HCT116 (cell line): Measurements from ENCODE around the gene RASL11A. TPM values are rescaled to one million over a fixed set of nuclear protein-coding genes. Genes with fewer than 3 reads are reported as not detected.
A peak's percentile ranks its signal among the peaks of the same experiment; 100 is the strongest.

Experiments
- ATAC-seq: fragments of 200-7000 bp; cut with Tn5 transposase; 2 replicates; pipeline ENCODE4 v1.9.1; 2020; ENCODE audit warnings: mild to moderate bottlenecking, moderate library complexity
- BruUV-seq: library from RNA; stranded (reverse); fragments of 400-500 nt; replicated peaks from 2 replicates; lab custom pipeline; 2021; lab: Mats Ljungman, UMichigan
- CTCF ChIA-PET: fragments of 300-600 bp; sonication (Branson Sonifier 250); formaldehyde crosslinking; loops from one replicate; lab custom pipeline; 2021; ENCODE audit warnings: antibody characterized with exemption; lab: Charles Lee
- POLR2A ChIA-PET: fragments of 300-600, 350-600 bp; sonication (Branson Sonifier 250); formaldehyde crosslinking; loops from one replicate; lab custom pipeline; 2021; ENCODE audit warnings: antibody characterized with exemption; lab: Charles Lee
- RAD21 ChIA-PET, 2 experiments: fragments of 300-600 bp; sonication (Branson Sonifier 250); formaldehyde crosslinking; loops; one replicate each; lab custom pipeline; 2023; ENCODE audit warnings: low total read pairs in 2 of 2; ENCODE audit not compliant: uncharacterized antibody in 2 of 2, unreplicated experiment in 2 of 2, low non-redundant PET in 1 of 2; lab: Charles Lee
- DNase-seq: peaks from one replicate; pipeline ENCODE4 v3.0.0-alpha.2; 2010; ENCODE audit warnings: low read depth, low spot score
- H2AFZ ChIP-seq: fragments of 200-600 bp; shearing (Covaris generic), sonication (generic); 2 replicates; pipeline ENCODE4 v1.6.1; 2017; ENCODE audit warnings: low read depth, mixed run types, mixed read lengths, antibody characterized with exemption, low read length; ENCODE audit not compliant: poor library complexity, severe bottlenecking
- H3K27ac ChIP-seq: 2 replicates; pipeline ENCODE4 v1.5.1; 2012; ENCODE audit warnings: low read depth, low read length
- H3K27me3 ChIP-seq: fragments of 200-600 bp; sonication (generic); 2 replicates; pipeline ENCODE4 v1.6.1; 2016; ENCODE audit warnings: mixed run types, low read length, mixed read lengths; ENCODE audit not compliant: insufficient read depth
- H3K36me3 ChIP-seq, 2 experiments: fragments of 200-500 bp in 1 of 2; fragments of 200-600 bp in 1 of 2; sonication (Bioruptor generic) in 1 of 2; sonication (generic) in 1 of 2; 2 replicates each; pipeline versions ENCODE4 v1.5.1 to v1.6.1; 2014 to 2016; ENCODE audit warnings: low read length in 2 of 2, inconsistent platforms in 1 of 2, mixed read lengths in 1 of 2, mixed run types in 1 of 2; ENCODE audit not compliant: insufficient read depth in 2 of 2, control insufficient read depth in 1 of 2
- H3K4me1 ChIP-seq, 2 experiments: fragments of 200-600 bp in 1 of 2; sonication (generic) in 1 of 2; 2 replicates each; pipeline versions ENCODE4 v1.5.1 to v1.6.1; 2012 to 2017; ENCODE audit warnings: low read length in 2 of 2, inconsistent platforms in 1 of 2, mild to moderate bottlenecking in 1 of 2, mixed read lengths in 1 of 2, mixed run types in 1 of 2, moderate library complexity in 1 of 2; ENCODE audit not compliant: insufficient read depth in 2 of 2, control insufficient read depth in 1 of 2
- H3K4me2 ChIP-seq: fragments of 200-600 bp; sonication (generic); 2 replicates; pipeline ENCODE4 v1.6.1; 2017; ENCODE audit warnings: mixed run types, low read length, mixed read lengths
- H3K4me3 ChIP-seq, 2 experiments: fragments of 200-600 bp in 1 of 2; sonication (generic) in 1 of 2; replicated peaks in 1 of 2; 2 replicates each; pipeline ENCODE4 v1.5.1; 2011 to 2016; ENCODE audit warnings: low read length in 2 of 2, control low read depth in 1 of 2, low read depth in 1 of 2, mild to moderate bottlenecking in 1 of 2, mixed read lengths in 1 of 2, mixed run types in 1 of 2
- H3K79me2 ChIP-seq: fragments of 200-600 bp; sonication (generic); 2 replicates; pipeline ENCODE4 v1.6.1; 2017; ENCODE audit warnings: mild to moderate bottlenecking, mixed run types, low read length, moderate library complexity, mixed read lengths; ENCODE audit not compliant: insufficient read depth
- H3K9ac ChIP-seq: fragments of 200-600 bp; sonication (generic); 2 replicates; pipeline ENCODE4 v1.6.1; 2016; ENCODE audit warnings: low read length, mixed read lengths
- H3K9me2 ChIP-seq: fragments of 200-600 bp; sonication (generic), shearing (Covaris generic); 2 replicates; pipeline ENCODE4 v1.6.1; 2017; ENCODE audit warnings: mixed run types, mild to moderate bottlenecking, moderate library complexity; ENCODE audit not compliant: insufficient read depth
- H3K9me3 ChIP-seq, 2 experiments: fragments of 200-500 bp in 1 of 2; fragments of 200-600 bp in 1 of 2; sonication (Bioruptor generic) in 1 of 2; sonication (generic) in 1 of 2; 2 replicates each; pipeline ENCODE4 v1.6.1; 2014 to 2017; ENCODE audit warnings: low read length in 2 of 2, mixed read lengths in 2 of 2, inconsistent platforms in 1 of 2, low read depth in 1 of 2, mild to moderate bottlenecking in 1 of 2, mixed run types in 1 of 2, moderate library complexity in 1 of 2; ENCODE audit not compliant: control insufficient read depth in 1 of 2, insufficient read depth in 1 of 2
- H4K20me1 ChIP-seq: fragments of 200-600 bp; sonication (generic), shearing (Covaris generic); 2 replicates; pipeline ENCODE4 v1.6.1; 2017; ENCODE audit warnings: mixed run types, mild to moderate bottlenecking, moderate library complexity; ENCODE audit not compliant: insufficient read depth
- EGR1 ChIP-seq: IDR thresholded peaks from 2 replicates; pipeline ENCODE4 v1.6.1; 2012; ENCODE audit warnings: low read depth
- EZH2phosphoT487 ChIP-seq: fragments of 200-600 bp; IDR thresholded peaks from 2 replicates; pipeline ENCODE4 v1.6.1; 2018; ENCODE audit warnings: antibody characterized with exemption, borderline replicate concordance
- RAD21 ChIP-seq: IDR thresholded peaks from 2 replicates; pipeline ENCODE4 v1.6.1; 2012; ENCODE audit warnings: low read depth, mild to moderate bottlenecking
- SIN3A ChIP-seq: IDR thresholded peaks from 2 replicates; pipeline ENCODE4 v1.6.1; 2012; ENCODE audit warnings: low read depth
- SP1 ChIP-seq: IDR thresholded peaks from 2 replicates; pipeline ENCODE4 v1.6.1; 2012; ENCODE audit warnings: low read depth
- SRF ChIP-seq: IDR thresholded peaks from 2 replicates; pipeline ENCODE4 v1.6.1; 2012; ENCODE audit warnings: low read depth
- YY1 ChIP-seq: IDR thresholded peaks from 2 replicates; pipeline ENCODE4 v1.6.1; 2011; ENCODE audit warnings: low read length, low read depth, moderate library complexity, mild to moderate bottlenecking; ENCODE audit not compliant: insufficient replicate concordance; ENCODE audit errors: extremely low read depth
- ZNF274 ChIP-seq: fragments of 200-500 bp; sonication (Bioruptor generic); IDR thresholded peaks from 2 replicates; pipeline ENCODE4 v1.6.1; 2014; ENCODE audit warnings: mild to moderate bottlenecking, low read depth, low read length, inconsistent platforms
- intact Hi-C: fragments of 100-400 bp; cut with micrococcal nuclease; formaldehyde crosslinking; loops from 2 replicates; pipeline ENCODE4 v1.10.0; 2022
- total RNA-seq: library from RNA; stranded (reverse); gene quantifications from one replicate; pipeline ENCODE4 v1.2.1, GENCODE V29; 2021; ENCODE audit not compliant: unreplicated experiment
- TF ChIP-seq, protein P1 (sequence below), 3 experiments: fragments of 200-600 bp in 1 of 3; sonication (generic) in 1 of 3; IDR thresholded peaks in 2 of 3; conservative IDR thresholded peaks in 1 of 3; 2 replicates each; pipeline ENCODE4 v1.5.1; 2012 to 2017; ENCODE audit warnings: low read depth in 2 of 3, low read length in 2 of 3, antibody characterized with exemption in 1 of 3, borderline replicate concordance in 1 of 3, control low read depth in 1 of 3, mild to moderate bottlenecking in 1 of 3, mixed read lengths in 1 of 3, mixed run types in 1 of 3, moderate library complexity in 1 of 3; ENCODE audit not compliant: insufficient read depth in 1 of 3
- TF ChIP-seq, protein P2 (sequence below): IDR thresholded peaks from 2 replicates; pipeline ENCODE4 v1.6.1; 2012
- TF ChIP-seq, protein P3 (sequence below): IDR thresholded peaks from 2 replicates; pipeline ENCODE4 v1.6.1; 2012; ENCODE audit warnings: low read depth
- TF ChIP-seq, protein P4 (sequence below): IDR thresholded peaks from 2 replicates; pipeline ENCODE4 v1.6.1; 2011; ENCODE audit warnings: mild to moderate bottlenecking, low read length, moderate library complexity; ENCODE audit not compliant: insufficient replicate concordance; ENCODE audit errors: extremely low read depth

The RASL11A gene
- total RNA-seq, 1 experiment from 2014 or later: 5.0 TPM

DNA sequence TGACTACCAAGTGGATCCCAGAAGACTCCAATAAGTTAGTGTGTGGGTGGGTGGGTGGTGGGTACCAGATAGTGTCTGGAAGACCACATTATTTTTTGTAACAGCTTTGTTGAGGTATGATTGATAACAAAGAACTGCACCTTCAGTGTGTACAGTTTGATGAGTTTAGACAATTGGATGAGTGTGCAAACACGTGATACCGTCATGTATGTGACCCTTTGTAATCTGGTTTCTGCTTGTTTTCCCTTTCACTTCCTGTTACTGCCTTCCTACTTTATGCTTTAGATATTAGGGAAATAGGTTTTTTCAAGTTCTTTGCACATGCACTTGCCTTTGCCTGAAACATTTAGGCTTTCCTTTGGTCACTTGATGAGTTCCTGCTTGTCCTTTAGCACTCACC lies 10.8 kb upstream of the RASL11A start:
- DNase-seq: no peak
- Histone ChIP-seq H2AFZ (no peak overlapping the region), H3K4me1 (peaks cover 0 to 5% of the 10 kb centered on the region in 2 experiments; a peak in 1 of 4 replicates), H3K27me3 (no peaks in the 10 kb centered on the region), H3K9me3 (no peaks in the 10 kb centered on the region), H3K36me3 (peaks cover 24 to 32% of the 10 kb centered on the region in 2 experiments; a peak in 3 of 4 replicates), H3K79me2 (peaks cover 32% of the 10 kb centered on the region), H4K20me1 (peaks cover 19% of the 10 kb centered on the region; the same call in 1 of the 2 replicates), H3K27ac (peak overlapping the region; percentile 11; the same call in 1 of the 2 replicates), H3K9me2 (no peaks in the 10 kb centered on the region), H3K9ac (no peak overlapping the region), H3K4me2 (no peak overlapping the region), H3K4me3 (no peak overlapping the region)
- ChIA-PET CTCF (no interaction called here), RAD21 (no interaction called here), POLR2A (interaction anchor here (0.8 kb wide), 1 partner anchor 82 kb away, joined by 3 read pairs; no protein-coding TSS in a partner anchor)
- no peak for ATAC-seq
- BruUV-seq: no TSS peak
- TF ChIP-seq EZH2phosphoT487 (no peak), SRF (no peak), SP1 (no peak), ZNF274 (no peak), SIN3A (no peak), YY1 (no peak), RAD21 (no peak), EGR1 (no peak)
- TF ChIP-seq, protein P1, sequence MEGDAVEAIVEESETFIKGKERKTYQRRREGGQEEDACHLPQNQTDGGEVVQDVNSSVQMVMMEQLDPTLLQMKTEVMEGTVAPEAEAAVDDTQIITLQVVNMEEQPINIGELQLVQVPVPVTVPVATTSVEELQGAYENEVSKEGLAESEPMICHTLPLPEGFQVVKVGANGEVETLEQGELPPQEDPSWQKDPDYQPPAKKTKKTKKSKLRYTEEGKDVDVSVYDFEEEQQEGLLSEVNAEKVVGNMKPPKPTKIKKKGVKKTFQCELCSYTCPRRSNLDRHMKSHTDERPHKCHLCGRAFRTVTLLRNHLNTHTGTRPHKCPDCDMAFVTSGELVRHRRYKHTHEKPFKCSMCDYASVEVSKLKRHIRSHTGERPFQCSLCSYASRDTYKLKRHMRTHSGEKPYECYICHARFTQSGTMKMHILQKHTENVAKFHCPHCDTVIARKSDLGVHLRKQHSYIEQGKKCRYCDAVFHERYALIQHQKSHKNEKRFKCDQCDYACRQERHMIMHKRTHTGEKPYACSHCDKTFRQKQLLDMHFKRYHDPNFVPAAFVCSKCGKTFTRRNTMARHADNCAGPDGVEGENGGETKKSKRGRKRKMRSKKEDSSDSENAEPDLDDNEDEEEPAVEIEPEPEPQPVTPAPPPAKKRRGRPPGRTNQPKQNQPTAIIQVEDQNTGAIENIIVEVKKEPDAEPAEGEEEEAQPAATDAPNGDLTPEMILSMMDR (IDR thresholded peaks at IDR 0.05 in 2 of 3, conservative IDR thresholded peaks at IDR 0.05 in 1 of 3; ENCODE audit: borderline replicate concordance in 1 of 3, insufficient read depth in 1 of 3, low read depth in 2 of 3, low read length in 2 of 3): no peak
- TF ChIP-seq, protein P2, sequence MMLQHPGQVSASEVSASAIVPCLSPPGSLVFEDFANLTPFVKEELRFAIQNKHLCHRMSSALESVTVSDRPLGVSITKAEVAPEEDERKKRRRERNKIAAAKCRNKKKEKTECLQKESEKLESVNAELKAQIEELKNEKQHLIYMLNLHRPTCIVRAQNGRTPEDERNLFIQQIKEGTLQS: no peak
- TF ChIP-seq, protein P3, sequence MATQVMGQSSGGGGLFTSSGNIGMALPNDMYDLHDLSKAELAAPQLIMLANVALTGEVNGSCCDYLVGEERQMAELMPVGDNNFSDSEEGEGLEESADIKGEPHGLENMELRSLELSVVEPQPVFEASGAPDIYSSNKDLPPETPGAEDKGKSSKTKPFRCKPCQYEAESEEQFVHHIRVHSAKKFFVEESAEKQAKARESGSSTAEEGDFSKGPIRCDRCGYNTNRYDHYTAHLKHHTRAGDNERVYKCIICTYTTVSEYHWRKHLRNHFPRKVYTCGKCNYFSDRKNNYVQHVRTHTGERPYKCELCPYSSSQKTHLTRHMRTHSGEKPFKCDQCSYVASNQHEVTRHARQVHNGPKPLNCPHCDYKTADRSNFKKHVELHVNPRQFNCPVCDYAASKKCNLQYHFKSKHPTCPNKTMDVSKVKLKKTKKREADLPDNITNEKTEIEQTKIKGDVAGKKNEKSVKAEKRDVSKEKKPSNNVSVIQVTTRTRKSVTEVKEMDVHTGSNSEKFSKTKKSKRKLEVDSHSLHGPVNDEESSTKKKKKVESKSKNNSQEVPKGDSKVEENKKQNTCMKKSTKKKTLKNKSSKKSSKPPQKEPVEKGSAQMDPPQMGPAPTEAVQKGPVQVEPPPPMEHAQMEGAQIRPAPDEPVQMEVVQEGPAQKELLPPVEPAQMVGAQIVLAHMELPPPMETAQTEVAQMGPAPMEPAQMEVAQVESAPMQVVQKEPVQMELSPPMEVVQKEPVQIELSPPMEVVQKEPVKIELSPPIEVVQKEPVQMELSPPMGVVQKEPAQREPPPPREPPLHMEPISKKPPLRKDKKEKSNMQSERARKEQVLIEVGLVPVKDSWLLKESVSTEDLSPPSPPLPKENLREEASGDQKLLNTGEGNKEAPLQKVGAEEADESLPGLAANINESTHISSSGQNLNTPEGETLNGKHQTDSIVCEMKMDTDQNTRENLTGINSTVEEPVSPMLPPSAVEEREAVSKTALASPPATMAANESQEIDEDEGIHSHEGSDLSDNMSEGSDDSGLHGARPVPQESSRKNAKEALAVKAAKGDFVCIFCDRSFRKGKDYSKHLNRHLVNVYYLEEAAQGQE: no peak
- TF ChIP-seq, protein P4, sequence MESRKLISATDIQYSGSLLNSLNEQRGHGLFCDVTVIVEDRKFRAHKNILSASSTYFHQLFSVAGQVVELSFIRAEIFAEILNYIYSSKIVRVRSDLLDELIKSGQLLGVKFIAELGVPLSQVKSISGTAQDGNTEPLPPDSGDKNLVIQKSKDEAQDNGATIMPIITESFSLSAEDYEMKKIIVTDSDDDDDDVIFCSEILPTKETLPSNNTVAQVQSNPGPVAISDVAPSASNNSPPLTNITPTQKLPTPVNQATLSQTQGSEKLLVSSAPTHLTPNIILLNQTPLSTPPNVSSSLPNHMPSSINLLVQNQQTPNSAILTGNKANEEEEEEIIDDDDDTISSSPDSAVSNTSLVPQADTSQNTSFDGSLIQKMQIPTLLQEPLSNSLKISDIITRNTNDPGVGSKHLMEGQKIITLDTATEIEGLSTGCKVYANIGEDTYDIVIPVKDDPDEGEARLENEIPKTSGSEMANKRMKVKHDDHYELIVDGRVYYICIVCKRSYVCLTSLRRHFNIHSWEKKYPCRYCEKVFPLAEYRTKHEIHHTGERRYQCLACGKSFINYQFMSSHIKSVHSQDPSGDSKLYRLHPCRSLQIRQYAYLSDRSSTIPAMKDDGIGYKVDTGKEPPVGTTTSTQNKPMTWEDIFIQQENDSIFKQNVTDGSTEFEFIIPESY: no peak
- intact Hi-C loops: no loop called here
